Measurements from ENCODE around the gene RASA3. TPM values are rescaled to one million over a fixed set of nuclear protein-coding genes. Genes with fewer than 3 reads are reported as not detected.
A peak's percentile ranks its signal among the peaks of the same experiment; 100 is the strongest.

The RASA3 gene
- total RNA-seq, 2 experiments from 2014 or later, result 28.9 to 32.3 TPM

GRCh38 chr13:114173745-114174144, 41.3 kb upstream of the RASA3 start:
- ATAC-seq (no peak), DNase-seq (no peak)
- Mint-ChIP-seq H3K27ac (no peak overlapping the region), H3K27me3 (no peaks in the 10 kb centered on the region), H3K4me3 (no peak overlapping the region), H3K9me3 (peaks cover 15% of the 10 kb centered on the region), H3K4me1 (ENCODE audit: low read depth) (peaks cover 20% of the 10 kb centered on the region), H3K36me3 (ENCODE audit: low read depth) (peaks cover 4% of the 10 kb centered on the region)
- POLR2A ChIA-PET, result interaction anchor here (1.0 to 1.1 kb wide), 3 partner anchors 12 to 47 kb away, joined by 3 to 4 read pairs (median 3); no protein-coding TSS in a partner anchor
- intact Hi-C loops (cut with micrococcal nuclease), result no loop called here
- no peak for TF ChIP-seq CTCF (IDR thresholded peaks at IDR 0.05)
- CTCF ChIA-PET, result interaction anchor here (1.2 kb wide), 1 partner anchor 18 kb away, joined by 3 read pairs; no protein-coding TSS in a partner anchor

- Mint-ChIP-seq H3K27me3 (no peaks in the 10 kb centered on the region), H3K9me3 (peaks cover 15% of the 10 kb centered on the region), H3K4me1 (ENCODE audit: low read depth) (peaks cover 18% of the 10 kb centered on the region), H3K4me3 (no peak overlapping the region), H3K27ac (no peak overlapping the region), H3K36me3 (ENCODE audit: low read depth) (peaks cover 4% of the 10 kb centered on the region)
- no peak for TF ChIP-seq CTCF (IDR thresholded peaks at IDR 0.05)
- no peak for ATAC-seq
- no peak for DNase-seq
- CTCF ChIA-PET, result interaction anchor here (1.2 kb wide), 1 partner anchor 18 kb away, joined by 3 read pairs; no protein-coding TSS in a partner anchor
- POLR2A ChIA-PET, result interaction anchor here (1.0 to 1.1 kb wide), 3 partner anchors 12 to 47 kb away, joined by 3 to 4 read pairs (median 3); no protein-coding TSS in a partner anchor
- intact Hi-C loops (cut with micrococcal nuclease), result no loop called here
These were observed 40.8 kb upstream of the RASA3 start for GRCh38 chr13:114173272-114173671.

GRCh38 chr13:114167885-114168284, 35.5 kb upstream of the RASA3 start:
- no peak for TF ChIP-seq CTCF (IDR thresholded peaks at IDR 0.05)
- ChIA-PET POLR2A (interaction anchor here (0.6 kb wide), 1 partner anchor 20 kb away, joined by 3 read pairs; no protein-coding TSS in a partner anchor), CTCF (interaction anchor here (2.3 kb wide), 1 partner anchor 58 kb away, joined by 8 read pairs; no protein-coding TSS in a partner anchor)
- H3K4me1 Mint-ChIP-seq (ENCODE audit: low read depth), result peaks cover 32% of the 10 kb centered on the region
- H3K27me3 Mint-ChIP-seq, result no peaks in the 10 kb centered on the region
- no peak for ATAC-seq
- H3K9me3 Mint-ChIP-seq, result peaks cover 8% of the 10 kb centered on the region
- H3K4me3 Mint-ChIP-seq, result no peak overlapping the region
- no peak overlapping the region for H3K27ac Mint-ChIP-seq
- DNase-seq, result no peak
- intact Hi-C loops (cut with micrococcal nuclease), result no loop called here
- peaks cover 1% of the 10 kb centered on the region for H3K36me3 Mint-ChIP-seq (ENCODE audit: low read depth)

- ATAC-seq (peak; percentile 63), DNase-seq (no peak)
- POLR2A ChIA-PET, result no interaction called here
- Mint-ChIP-seq H3K9me3 (peaks cover 7% of the 10 kb centered on the region), H3K4me1 (ENCODE audit: low read depth) (peaks cover 35% of the 10 kb centered on the region), H3K27me3 (no peaks in the 10 kb centered on the region), H3K36me3 (ENCODE audit: low read depth) (no peaks in the 10 kb centered on the region), H3K27ac (no peak overlapping the region), H3K4me3 (no peak overlapping the region)
- no peak for TF ChIP-seq CTCF (IDR thresholded peaks at IDR 0.05)
- CTCF ChIA-PET, result interaction anchor here (2.3 kb wide), 1 partner anchor 59 kb away, joined by 8 read pairs; no protein-coding TSS in a partner anchor
- intact Hi-C loops (cut with micrococcal nuclease), result no loop called here
These were observed 35.0 kb upstream of the RASA3 start for GRCh38 chr13:114167426-114167825.

GRCh38 chr13:114166381-114167131, 34.1 kb upstream of the RASA3 start:
- no peak overlapping the region for H3K4me3 Mint-ChIP-seq
- peaks cover 44% of the 10 kb centered on the region for H3K4me1 Mint-ChIP-seq (ENCODE audit: low read depth)
- DNase-seq, result no peak
- H3K27me3 Mint-ChIP-seq, result no peaks in the 10 kb centered on the region
- ChIA-PET CTCF (interaction anchor here (2.3 kb wide), 1 partner anchor 60 kb away, joined by 8 read pairs; no protein-coding TSS in a partner anchor), POLR2A (interaction anchor here (1.2 kb wide), 1 partner anchor 16 kb away, joined by 5 read pairs; no protein-coding TSS in a partner anchor)
- H3K27ac Mint-ChIP-seq, result peak overlapping the region; percentile 50
- peaks cover under 1% of the 10 kb centered on the region for H3K36me3 Mint-ChIP-seq (ENCODE audit: low read depth)
- peaks cover 5% of the 10 kb centered on the region for H3K9me3 Mint-ChIP-seq
- peak; percentile 61 for ATAC-seq
- intact Hi-C loops (cut with micrococcal nuclease), result no loop called here
- TF ChIP-seq CTCF (IDR thresholded peaks at IDR 0.05), result no peak

Data from activated CD8-positive, alpha-beta T cell treated with anti-CD3 and anti-CD28 coated beads for 36 hours (primary cell).